GM12874 (cell line): ENCODE measurements around the gene CNKSR3.

Source experiments
- CTCF ChIP-seq: IDR thresholded peaks from 2 replicates; pipeline ENCODE4 v1.5.1; 2011; ENCODE audit warnings: low read depth, mild to moderate bottlenecking, control low read depth, low read length, moderate library complexity; ENCODE audit not compliant: insufficient read depth

CNKSR3 gene

DNA sequence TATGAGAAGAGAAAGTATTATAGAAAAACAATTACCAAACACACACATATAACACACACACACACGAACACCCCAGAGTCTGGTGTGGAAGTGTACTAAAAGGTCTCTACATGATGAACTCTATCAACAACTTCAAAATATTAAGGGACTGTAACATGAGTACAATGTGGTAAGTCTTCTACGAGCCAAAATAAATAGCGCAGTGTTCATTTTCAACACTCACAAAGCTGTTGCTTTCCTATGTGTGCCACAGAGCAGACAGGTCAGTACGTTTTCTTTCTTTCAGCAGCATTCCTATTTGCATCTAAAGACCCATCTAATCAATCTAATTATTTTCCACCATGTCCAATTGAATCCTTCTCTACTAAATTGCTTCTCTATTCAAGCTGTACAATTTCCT, 12.1 kb upstream of the CNKSR3 start:
- TF ChIP-seq CTCF: no peak

DNA sequence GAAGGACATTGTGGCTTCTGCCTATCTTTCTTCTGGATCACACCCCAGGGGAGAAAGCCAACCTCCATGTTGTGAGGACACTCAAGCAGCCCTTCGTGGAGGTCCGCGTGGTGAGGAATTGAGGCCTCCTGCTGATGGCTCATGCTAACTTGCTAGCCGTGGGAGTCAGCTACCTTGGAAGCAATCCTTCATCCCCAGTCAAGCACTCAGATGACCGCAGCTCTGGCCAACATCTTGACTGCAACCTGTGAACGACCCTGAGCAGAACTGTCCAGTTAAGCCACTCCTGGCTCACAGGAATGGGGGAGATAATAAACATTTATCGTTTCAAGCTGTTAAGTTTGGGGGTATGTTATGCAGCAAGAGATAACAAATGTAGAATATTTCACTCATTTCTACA, 10.9 kb upstream of the CNKSR3 start:
- TF ChIP-seq CTCF: no peak

DNA sequence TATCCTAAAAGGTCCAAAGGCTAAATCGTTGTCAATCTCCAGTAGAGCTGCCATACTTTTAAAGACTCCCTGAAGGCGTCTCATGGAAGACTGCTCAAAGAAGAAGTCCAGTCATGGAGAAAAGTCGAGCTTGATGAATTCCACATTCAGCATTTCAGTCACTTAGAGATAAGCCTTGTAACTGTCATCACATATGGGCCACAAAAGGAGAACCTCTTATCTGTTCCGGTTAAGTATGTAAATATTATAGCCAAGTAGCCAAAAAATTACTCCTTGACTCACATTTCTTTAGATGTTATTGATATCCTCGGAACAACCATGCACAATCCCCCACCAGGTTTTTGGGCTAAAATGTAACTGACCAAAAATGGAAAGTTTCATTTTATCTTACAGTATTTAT, 9.8 kb upstream of the CNKSR3 start:
- no peak for TF ChIP-seq CTCF

DNA sequence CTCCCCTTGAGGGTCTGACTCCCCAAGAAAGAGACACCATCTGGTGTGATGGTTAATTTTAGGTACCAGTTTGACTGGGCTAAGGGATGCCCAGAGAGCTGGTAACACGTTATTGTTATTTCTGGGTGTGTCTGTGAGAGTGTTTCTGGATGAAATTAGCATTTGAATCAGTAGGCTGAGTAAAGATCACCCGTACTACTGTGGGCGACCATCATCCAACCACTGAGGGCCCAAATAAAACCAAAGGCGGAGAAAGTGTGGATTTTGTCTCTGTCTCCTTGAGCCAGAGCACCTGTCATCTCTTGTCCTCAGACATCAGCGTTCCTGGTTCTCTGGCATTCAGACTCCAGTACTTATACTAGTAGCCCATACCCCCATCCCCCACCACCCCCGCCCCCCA, 7.9 kb upstream of the CNKSR3 start:
- no peak for TF ChIP-seq CTCF

GRCh38 chr6:154516276-154516675, 5.8 kb upstream of the CNKSR3 start:
- TF ChIP-seq CTCF: no peak

DNA sequence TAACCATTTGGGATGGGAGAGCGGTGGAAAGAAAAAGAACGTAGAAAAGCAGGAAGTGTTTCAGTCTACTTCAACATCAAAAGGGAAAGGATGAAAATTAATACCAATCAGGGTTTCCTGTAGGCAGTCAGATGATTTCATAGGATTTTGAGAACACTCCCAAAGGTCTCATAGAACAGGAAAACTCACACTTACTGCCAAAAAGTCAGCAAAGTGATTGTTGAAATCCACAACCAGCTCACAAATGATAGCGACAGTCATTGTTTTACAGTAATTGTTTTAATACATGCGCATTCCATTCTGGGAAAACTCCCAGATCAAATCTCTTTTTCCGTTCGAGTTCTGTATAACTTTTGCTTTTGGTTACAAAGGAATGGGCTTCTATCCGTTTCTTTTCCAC, 5.3 kb upstream of the CNKSR3 start:
- TF ChIP-seq CTCF: no peak

DNA sequence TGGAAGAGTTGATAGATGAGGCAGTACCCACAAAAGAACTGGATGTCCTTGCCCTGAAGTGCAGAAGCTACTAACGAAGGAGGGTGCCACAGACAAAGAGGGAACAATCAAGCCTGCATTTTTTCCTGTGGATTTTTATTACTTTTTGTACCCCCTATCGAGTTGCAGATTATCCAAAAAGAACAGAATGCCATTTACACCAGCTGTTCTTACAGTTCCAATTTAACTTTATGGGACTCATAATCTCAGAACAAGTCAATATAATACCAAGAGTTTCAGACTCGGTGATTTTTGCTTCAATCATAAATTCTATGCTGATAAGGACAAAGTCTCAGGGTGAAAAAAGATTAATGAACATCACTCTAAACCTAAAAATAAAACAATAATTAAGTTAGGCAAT, 4.0 kb upstream of the CNKSR3 start:
- TF ChIP-seq CTCF: no peak
